GM19238 (cell line): Measurements from ENCODE around the gene DNAJC1.
"Not testable (repeated sequence)": the region's sequence is repeated elsewhere in the genome, so short reads cannot be mapped to it uniquely, and the experiment has no call there.

Source experiments
- DNase-seq: peaks from one replicate; pipeline ENCODE4 v3.0.0; 2011; ENCODE audit warnings: low spot score; ENCODE audit not compliant: insufficient read length

Gene DNAJC1

GRCh38 chr10:22003177-22003963, at the start of gene DNAJC1:
Gene DNAJC1 (minus strand): TSS chr10:22003730. CDS start chr10:22003434, 296 bp downstream.
- peak; percentile 90 for DNase-seq

- no peak for DNase-seq
Measured at GRCh38 chr10:22053048-22053447, 49.5 kb upstream of the DNAJC1 start.

GRCh38 chr10:22049635-22050034, 46.1 kb upstream of the DNAJC1 start:
- no peak for DNase-seq

- no peak for DNase-seq
Measured at GRCh38 chr10:22047812-22048211, 44.3 kb upstream of the DNAJC1 start.

GRCh38 chr10:22043327-22043633, 39.8 kb upstream of the DNAJC1 start:
- no peak for DNase-seq

- no peak for DNase-seq
Measured at GRCh38 chr10:22042557-22043326, 39.2 kb upstream of the DNAJC1 start.

GRCh38 chr10:22034333-22034732, 30.8 kb upstream of the DNAJC1 start:
- DNase-seq = no peak

GRCh38 chr10:22032268-22032667, 28.7 kb upstream of the DNAJC1 start:
- not testable (repeated sequence) for DNase-seq

GRCh38 chr10:22030421-22030820, 26.9 kb upstream of the DNAJC1 start:
- no peak for DNase-seq

GRCh38 chr10:22029445-22030236, 26.1 kb upstream of the DNAJC1 start:
- no peak for DNase-seq

- DNase-seq = no peak
Measured at GRCh38 chr10:22027364-22028238, 24.1 kb upstream of the DNAJC1 start.

- no peak for DNase-seq
Measured at GRCh38 chr10:22026287-22026686, 22.8 kb upstream of the DNAJC1 start.

- no peak for DNase-seq
Measured at GRCh38 chr10:22023508-22023907, 20.0 kb upstream of the DNAJC1 start.

GRCh38 chr10:22022257-22023032, 18.9 kb upstream of the DNAJC1 start:
- no peak for DNase-seq

- DNase-seq = not testable (repeated sequence)
Measured at GRCh38 chr10:22021144-22021543, 17.6 kb upstream of the DNAJC1 start.

GRCh38 chr10:22017283-22018020, 13.9 kb upstream of the DNAJC1 start:
- no peak for DNase-seq

- DNase-seq = no peak
Measured at GRCh38 chr10:22016046-22016705, 12.6 kb upstream of the DNAJC1 start.

GRCh38 chr10:22010973-22011408, 7.5 kb upstream of the DNAJC1 start:
- DNase-seq = no peak

- DNase-seq = no peak
Measured at GRCh38 chr10:22010539-22010938, 7.0 kb upstream of the DNAJC1 start.
